ENCODE data around the gene ETV1. TPM values are rescaled to one million over a fixed set of nuclear protein-coding genes. Genes with fewer than 3 reads are reported as not detected.
A peak's percentile ranks its signal among the peaks of the same experiment; 100 is the strongest.

ETV1 gene
- total and polyA plus RNA-seq, 4 experiments from 2014 or later, result 0.47 TPM; not detected in 3

- Mint-ChIP-seq H3K36me3 (no peaks in the 10 kb centered on the region), H3K4me3 (no peak overlapping the region), H3K4me1 (peaks cover 9 to 17% (median 12%) of the 10 kb centered on the region in 4 donors), H3K27me3 (peaks cover 0 to 2% of the 10 kb centered on the region in 2 donors), H3K27ac (no peak overlapping the region), H3K9me3 (peaks cover 0 to 4% (median under 1%) of the 10 kb centered on the region in 8 donors)
- intact Hi-C loops (cut with micrococcal nuclease), result loop anchor here (5.0 kb wide), 1 partner anchor 35 kb away; no protein-coding TSS in a partner anchor
- Histone ChIP-seq H3K27ac (ENCODE audit: low read depth, low read length) (no peak overlapping the region), H3K4me3 (ENCODE audit: low read length in 2 of 2) (no peak overlapping the region), H3K36me3 (ENCODE audit: insufficient read depth, low read length) (no peaks in the 10 kb centered on the region), H3K27me3 (ENCODE audit: insufficient read depth, low read length) (no peaks in the 10 kb centered on the region), H3K4me1 (ENCODE audit: insufficient read depth, low read length) (peaks cover 13% of the 10 kb centered on the region), H3K9me3 (ENCODE audit: control insufficient read depth in 1 of 2, low read length in 2 of 2) (no peaks in the 10 kb centered on the region)
- ChIA-PET POLR2A (ENCODE audit: partially characterized antibody) (no interaction called here), CTCF (ENCODE audit: partially characterized antibody) (interaction anchor here (1.1 kb wide), 1 partner anchor 12 kb away, joined by 3 read pairs; no protein-coding TSS in a partner anchor)
- no peak for DNase-seq
These were observed 116.8 kb downstream of the ETV1 start for GRCh38 chr7:13872709-13873108.

GRCh38 chr7:13871008-13871407 is 118.5 kb downstream of the ETV1 start:
- H3K4me1 ChIP-seq (ENCODE audit: insufficient read depth, low read length), result peaks cover 13% of the 10 kb centered on the region
- no peak overlapping the region for H3K27ac ChIP-seq (ENCODE audit: low read depth, low read length)
- intact Hi-C loops (cut with micrococcal nuclease), result loop anchor here (5.0 kb wide), 1 partner anchor 36 kb away; no protein-coding TSS in a partner anchor
- no peaks in the 10 kb centered on the region for H3K27me3 ChIP-seq (ENCODE audit: insufficient read depth, low read length)
- no peak for DNase-seq
- peaks cover 0 to 2% of the 10 kb centered on the region in 2 donors for H3K27me3 Mint-ChIP-seq
- POLR2A ChIA-PET (ENCODE audit: partially characterized antibody), result no interaction called here
- peaks cover 9 to 17% (median 12%) of the 10 kb centered on the region in 4 donors for H3K4me1 Mint-ChIP-seq
- H3K9me3 ChIP-seq (ENCODE audit: control insufficient read depth in 1 of 2, low read length in 2 of 2), result no peaks in the 10 kb centered on the region
- H3K27ac Mint-ChIP-seq, result no peak overlapping the region
- H3K36me3 Mint-ChIP-seq, result no peaks in the 10 kb centered on the region
- no peak overlapping the region for H3K4me3 Mint-ChIP-seq
- no peak overlapping the region for H3K4me3 ChIP-seq (ENCODE audit: low read length in 2 of 2)
- no peaks in the 10 kb centered on the region for H3K36me3 ChIP-seq (ENCODE audit: insufficient read depth, low read length)
- CTCF ChIA-PET (ENCODE audit: partially characterized antibody), result interaction anchor here (0.6 kb wide), 1 partner anchor 15 kb away, joined by 3 read pairs; no protein-coding TSS in a partner anchor
- H3K9me3 Mint-ChIP-seq, result peaks cover 0 to 3% (median 0%) of the 10 kb centered on the region in 8 donors

GRCh38 chr7:13860734-13861133 is 128.7 kb downstream of the ETV1 start:
- no peaks in the 10 kb centered on the region for H3K36me3 Mint-ChIP-seq
- DNase-seq, result no peak
- peak overlapping the region in 1 of 7 donors; percentile 21 for H3K27ac Mint-ChIP-seq
- H3K4me1 Mint-ChIP-seq, result peaks cover 0 to 5% (median 1%) of the 10 kb centered on the region in 4 donors
- intact Hi-C loops (cut with micrococcal nuclease), result no loop called here
- ChIA-PET POLR2A (ENCODE audit: partially characterized antibody) (interaction anchor here (1.0 kb wide), 1 partner anchor 11 kb away, joined by 3 read pairs; no protein-coding TSS in a partner anchor), CTCF (ENCODE audit: partially characterized antibody) (interaction anchor here (1.0 kb wide), 1 partner anchor 13 kb away, joined by 3 read pairs; no protein-coding TSS in a partner anchor)
- H3K27me3 ChIP-seq (ENCODE audit: insufficient read depth, low read length), result no peaks in the 10 kb centered on the region
- no peak overlapping the region for H3K4me3 ChIP-seq (ENCODE audit: low read length in 2 of 2)
- no peaks in the 10 kb centered on the region for H3K9me3 ChIP-seq (ENCODE audit: control insufficient read depth in 1 of 2, low read length in 2 of 2)
- no peak overlapping the region for H3K27ac ChIP-seq (ENCODE audit: low read depth, low read length)
- H3K36me3 ChIP-seq (ENCODE audit: insufficient read depth, low read length), result no peaks in the 10 kb centered on the region
- no peak overlapping the region for H3K4me3 Mint-ChIP-seq
- peaks cover 0 to 3% (median under 1%) of the 10 kb centered on the region in 8 donors for H3K9me3 Mint-ChIP-seq
- H3K4me1 ChIP-seq (ENCODE audit: insufficient read depth, low read length), result no peaks in the 10 kb centered on the region
- no peaks in the 10 kb centered on the region for H3K27me3 Mint-ChIP-seq

GRCh38 chr7:13856012-13856411 is 133.5 kb downstream of the ETV1 start:
- Mint-ChIP-seq H3K36me3 (no peaks in the 10 kb centered on the region), H3K27ac (no peak overlapping the region), H3K4me1 (peaks cover 0 to 10% (median 3%) of the 10 kb centered on the region in 4 donors), H3K27me3 (no peaks in the 10 kb centered on the region), H3K4me3 (no peak overlapping the region), H3K9me3 (peaks cover 0 to 3% (median 0%) of the 10 kb centered on the region in 8 donors)
- no peak overlapping the region for H3K27ac ChIP-seq (ENCODE audit: low read depth, low read length)
- H3K4me1 ChIP-seq (ENCODE audit: insufficient read depth, low read length), result peaks cover 1% of the 10 kb centered on the region
- no peaks in the 10 kb centered on the region for H3K9me3 ChIP-seq (ENCODE audit: control insufficient read depth in 1 of 2, low read length in 2 of 2)
- no peaks in the 10 kb centered on the region for H3K36me3 ChIP-seq (ENCODE audit: insufficient read depth, low read length)
- DNase-seq, result no peak
- H3K27me3 ChIP-seq (ENCODE audit: insufficient read depth, low read length), result no peaks in the 10 kb centered on the region
- CTCF ChIA-PET (ENCODE audit: partially characterized antibody), result interaction anchor here (1.1 kb wide), 1 partner anchor 15 kb away, joined by 3 read pairs; no protein-coding TSS in a partner anchor
- POLR2A ChIA-PET (ENCODE audit: partially characterized antibody), result no interaction called here
- H3K4me3 ChIP-seq (ENCODE audit: low read length in 2 of 2), result no peak overlapping the region
- intact Hi-C loops (cut with micrococcal nuclease), result no loop called here

GRCh38 chr7:13852281-13852968 is 137.0 kb downstream of the ETV1 start:
- intact Hi-C loops (cut with micrococcal nuclease), result no loop called here
- no peak overlapping the region for H3K27ac Mint-ChIP-seq
- Histone ChIP-seq H3K27ac (ENCODE audit: low read depth, low read length) (no peak overlapping the region), H3K4me3 (ENCODE audit: low read length in 2 of 2) (no peak overlapping the region), H3K36me3 (ENCODE audit: insufficient read depth, low read length) (no peaks in the 10 kb centered on the region), H3K9me3 (ENCODE audit: control insufficient read depth in 1 of 2, low read length in 2 of 2) (no peaks in the 10 kb centered on the region), H3K27me3 (ENCODE audit: insufficient read depth, low read length) (no peaks in the 10 kb centered on the region), H3K4me1 (ENCODE audit: insufficient read depth, low read length) (peaks cover 24% of the 10 kb centered on the region)
- CTCF ChIA-PET (ENCODE audit: partially characterized antibody), result no interaction called here
- no peak overlapping the region for H3K4me3 Mint-ChIP-seq
- peaks cover 14 to 33% (median 20%) of the 10 kb centered on the region in 4 donors for H3K4me1 Mint-ChIP-seq
- POLR2A ChIA-PET (ENCODE audit: partially characterized antibody), result no interaction called here
- H3K36me3 Mint-ChIP-seq, result no peaks in the 10 kb centered on the region
- H3K9me3 Mint-ChIP-seq, result peaks cover 0 to 2% (median 0%) of the 10 kb centered on the region in 8 donors
- no peaks in the 10 kb centered on the region for H3K27me3 Mint-ChIP-seq
- DNase-seq, result no peak

- ChIA-PET CTCF (ENCODE audit: partially characterized antibody) (no interaction called here), POLR2A (ENCODE audit: partially characterized antibody) (no interaction called here)
- no peaks in the 10 kb centered on the region for H3K27me3 ChIP-seq (ENCODE audit: insufficient read depth, low read length)
- no peak overlapping the region for H3K4me3 ChIP-seq (ENCODE audit: low read length in 2 of 2)
- no peak overlapping the region for H3K27ac ChIP-seq (ENCODE audit: low read depth, low read length)
- Mint-ChIP-seq H3K4me1 (peaks cover 14 to 33% (median 20%) of the 10 kb centered on the region in 4 donors), H3K4me3 (no peak overlapping the region), H3K27ac (peak overlapping the region in 1 of 7 donors; percentile 36), H3K36me3 (no peaks in the 10 kb centered on the region), H3K27me3 (no peaks in the 10 kb centered on the region), H3K9me3 (peaks cover 0 to 2% (median 0%) of the 10 kb centered on the region in 8 donors)
- no peaks in the 10 kb centered on the region for H3K9me3 ChIP-seq (ENCODE audit: control insufficient read depth in 1 of 2, low read length in 2 of 2)
- intact Hi-C loops (cut with micrococcal nuclease), result no loop called here
- H3K4me1 ChIP-seq (ENCODE audit: insufficient read depth, low read length), result peaks cover 24% of the 10 kb centered on the region
- no peak for DNase-seq
- H3K36me3 ChIP-seq (ENCODE audit: insufficient read depth, low read length), result no peaks in the 10 kb centered on the region
These were observed 137.7 kb downstream of the ETV1 start for GRCh38 chr7:13851736-13852135.

- POLR2A ChIA-PET (ENCODE audit: partially characterized antibody), result interaction anchor here (0.7 to 2.1 kb wide), 4 partner anchors 10 to 140 kb away, joined by 3 to 6 read pairs (median 4); no protein-coding TSS in a partner anchor
- Mint-ChIP-seq H3K4me3 (peak overlapping the region; percentile 36 to 72 (median 61)), H3K9me3 (peaks cover 0 to 2% (median 0%) of the 10 kb centered on the region in 8 donors), H3K27ac (peak overlapping the region; percentile 84 to 95 (median 88)), H3K27me3 (no peaks in the 10 kb centered on the region), H3K36me3 (no peaks in the 10 kb centered on the region), H3K4me1 (peaks cover 14 to 33% (median 20%) of the 10 kb centered on the region in 4 donors)
- CTCF ChIA-PET (ENCODE audit: partially characterized antibody), result no interaction called here
- no peaks in the 10 kb centered on the region for H3K36me3 ChIP-seq (ENCODE audit: insufficient read depth, low read length)
- H3K4me3 ChIP-seq (ENCODE audit: low read length in 2 of 2), result no peak overlapping the region
- intact Hi-C loops (cut with micrococcal nuclease), result loop anchor here (1.0 kb wide), 2 partner anchors 58 to 141 kb away; no protein-coding TSS in a partner anchor
- H3K9me3 ChIP-seq (ENCODE audit: control insufficient read depth in 1 of 2, low read length in 2 of 2), result no peaks in the 10 kb centered on the region
- peak; percentile 61 to 84 (median 69) for DNase-seq
- peaks cover 24% of the 10 kb centered on the region for H3K4me1 ChIP-seq (ENCODE audit: insufficient read depth, low read length)
- H3K27ac ChIP-seq (ENCODE audit: low read depth, low read length), result peak overlapping the region; percentile 16
- H3K27me3 ChIP-seq (ENCODE audit: insufficient read depth, low read length), result no peaks in the 10 kb centered on the region
These were observed 139.2 kb downstream of the ETV1 start for GRCh38 chr7:13850185-13850752.
